ENCODE data around the gene BSPRY.
A peak's percentile ranks its signal among the peaks of the same experiment; 100 is the strongest.
"Not testable (repeated sequence)": the region's sequence is repeated elsewhere in the genome, so short reads cannot be mapped to it uniquely, and the experiment has no call there.

BSPRY gene

GRCh38 chr9:113395000-113395861 is 45.9 kb downstream of the BSPRY start:
- no peak for DNase-seq (ENCODE audit: low read depth)

GRCh38 chr9:113397203-113397631 is 47.9 kb downstream of the BSPRY start:
- no peak for DNase-seq (ENCODE audit: low read depth)

DNA sequence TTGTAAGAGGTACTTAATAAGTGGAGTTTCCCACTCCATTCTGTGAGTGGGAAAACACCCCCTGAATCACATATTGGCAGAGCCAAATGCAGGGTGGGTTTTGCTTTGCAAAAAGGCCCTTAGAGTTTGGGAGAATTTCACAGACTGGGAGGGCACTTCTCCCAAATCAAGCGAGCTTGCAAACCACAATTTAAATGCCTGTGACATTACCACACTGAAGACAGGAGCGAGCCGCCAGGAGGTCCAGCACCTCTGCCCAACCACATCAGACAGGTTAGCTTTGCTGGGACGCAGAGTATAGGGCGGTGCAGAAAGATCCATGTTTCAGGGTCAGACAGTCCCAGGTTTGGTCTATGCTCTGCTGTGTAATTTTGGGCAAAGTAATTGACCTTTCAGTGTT is 49.5 kb downstream of the BSPRY start:
- DNase-seq (ENCODE audit: low read depth), result no peak

GRCh38 chr9:113399646-113400200 is 50.4 kb downstream of the BSPRY start:
- no peak for DNase-seq (ENCODE audit: low read depth)

DNA sequence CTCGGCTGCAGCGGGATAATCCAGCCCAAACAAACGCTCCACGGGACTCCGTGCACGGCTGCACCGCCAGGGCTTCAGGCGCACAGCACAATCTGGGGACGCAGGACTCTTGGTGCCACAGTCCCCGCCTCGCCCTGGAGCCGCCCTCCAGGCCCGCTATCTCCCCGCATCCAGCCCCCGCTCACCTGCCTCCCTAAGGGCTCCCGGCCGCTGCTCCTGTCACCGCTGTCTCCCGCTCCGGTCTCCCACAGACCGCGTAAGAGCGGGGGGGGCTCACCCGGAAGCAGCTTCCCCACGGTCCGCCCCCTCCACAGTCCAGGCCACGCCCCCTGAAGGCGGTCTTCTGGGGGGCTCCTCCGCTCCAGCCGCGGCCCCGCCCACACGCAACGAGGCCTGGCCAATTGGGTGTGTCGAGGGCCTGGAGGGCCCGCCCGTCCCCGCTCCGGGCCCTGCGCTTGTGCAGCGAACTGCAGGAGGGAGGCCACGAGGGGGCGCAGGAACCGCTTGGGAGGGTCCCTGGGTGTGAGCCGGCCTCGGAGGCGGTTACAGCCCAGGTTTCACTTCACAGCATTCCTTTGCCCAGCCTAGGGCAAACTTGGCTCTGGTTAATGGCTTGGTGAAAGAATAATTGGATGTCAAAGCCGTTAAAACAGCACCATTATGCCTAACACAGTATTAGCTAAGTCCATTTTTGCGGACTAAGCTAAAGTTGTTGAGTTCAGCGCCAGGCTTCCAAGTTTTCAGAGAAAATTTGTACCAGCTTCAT is 51.9 kb downstream of the BSPRY start, which contains the start of gene ALAD:
TSS of gene ALAD (minus strand) at position 258 of the 766 bp plus-strand sequence. CDS start 7,725 bp downstream, outside the sequence.
- peak; percentile 100 for DNase-seq (ENCODE audit: low read depth)

DNA sequence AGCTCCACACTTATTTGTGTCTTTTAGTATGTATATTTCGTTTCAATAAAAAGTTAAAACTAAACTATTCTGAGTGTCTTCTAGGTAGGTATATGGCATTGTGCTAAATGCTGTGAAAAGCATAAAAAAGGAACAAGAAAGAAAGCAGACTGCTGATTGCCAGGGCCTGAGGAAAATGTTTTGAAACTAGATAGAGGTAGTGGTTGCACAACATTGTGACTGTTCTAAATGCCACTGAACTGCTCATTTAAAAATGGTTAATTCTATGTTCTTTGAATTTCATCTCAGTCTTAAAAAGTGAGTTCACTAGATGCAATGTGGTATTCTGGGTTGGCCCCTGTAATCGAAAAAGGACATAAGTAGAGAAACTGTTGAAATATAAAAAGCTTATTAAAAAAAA is 54.3 kb downstream of the BSPRY start:
- DNase-seq (ENCODE audit: low read depth), result no peak

DNA sequence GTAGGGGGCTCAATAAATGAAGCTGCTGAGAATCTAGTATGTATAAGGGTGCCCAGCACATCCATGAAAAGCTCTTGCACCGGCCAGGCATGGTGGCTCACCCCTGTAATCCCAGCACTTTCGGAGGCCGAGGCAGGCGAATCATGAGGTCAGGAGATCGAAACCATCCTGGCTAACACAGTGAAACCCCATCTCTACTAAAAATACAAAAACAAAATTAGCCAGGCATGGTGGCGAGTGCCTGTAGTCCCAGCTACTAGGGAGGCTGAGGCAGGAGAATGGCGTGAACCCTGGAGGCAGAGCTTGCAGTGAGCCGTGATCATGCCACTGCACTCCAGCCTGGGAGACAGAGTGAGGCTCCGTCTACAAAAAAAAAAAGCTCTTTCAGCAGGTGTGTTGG is 57.0 kb downstream of the BSPRY start:
- not testable (repeated sequence) for DNase-seq (ENCODE audit: low read depth)

DNA sequence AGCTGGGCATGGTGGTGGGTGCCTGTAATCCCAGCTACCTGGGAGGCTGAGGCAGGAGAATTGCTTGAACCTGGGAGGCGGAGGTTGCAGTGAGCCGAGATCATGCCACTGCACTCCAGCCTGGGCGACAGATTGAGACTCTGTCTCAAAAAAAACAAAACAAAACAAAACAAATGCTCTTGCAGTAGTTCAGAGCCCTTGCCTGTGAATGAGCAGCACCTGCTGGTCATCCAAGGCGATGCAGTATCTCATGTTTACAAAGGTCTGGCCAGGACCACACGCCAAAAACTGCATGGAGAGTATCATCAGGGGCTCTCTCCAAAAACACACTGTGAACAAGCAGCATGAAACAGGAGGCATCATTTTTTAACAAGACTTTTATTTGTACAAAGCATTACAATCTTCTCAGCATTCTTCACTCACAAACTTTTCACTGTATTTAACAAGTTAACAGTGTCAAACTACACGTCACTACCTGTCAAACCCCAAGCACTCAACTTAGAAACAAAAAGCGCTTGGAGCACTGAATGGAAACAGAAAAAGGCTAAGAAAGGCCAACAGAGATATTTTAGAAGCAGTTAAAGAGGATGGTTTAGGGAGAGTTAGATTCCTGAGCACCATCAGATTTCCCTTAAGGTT is 57.7 kb downstream of the BSPRY start:
- peak; percentile 28 for DNase-seq (ENCODE audit: low read depth)

DNA sequence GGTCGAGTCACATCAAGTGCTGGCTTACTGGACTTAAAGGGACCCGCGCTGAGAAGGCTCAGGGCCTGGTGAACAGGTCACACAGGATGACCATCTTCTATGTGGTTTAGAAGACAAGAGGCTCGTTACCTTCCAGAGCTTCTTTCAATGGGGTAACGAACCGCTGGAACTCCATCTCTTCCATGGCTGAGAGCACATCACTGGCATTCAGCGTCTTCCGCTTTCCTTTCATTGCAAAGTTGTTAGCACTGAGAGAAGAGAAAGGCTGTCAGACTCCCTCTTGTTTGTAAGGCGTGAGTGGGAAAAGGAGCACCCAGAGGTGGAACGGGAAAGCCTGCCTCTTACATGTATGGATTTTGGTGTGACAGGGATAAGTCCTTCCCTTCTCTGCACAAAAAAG is 60.1 kb downstream of the BSPRY start:
- DNase-seq (ENCODE audit: low read depth), result no peak

GRCh38 chr9:113409883-113410206 is 60.5 kb downstream of the BSPRY start:
- DNase-seq (ENCODE audit: low read depth), result no peak

DNA sequence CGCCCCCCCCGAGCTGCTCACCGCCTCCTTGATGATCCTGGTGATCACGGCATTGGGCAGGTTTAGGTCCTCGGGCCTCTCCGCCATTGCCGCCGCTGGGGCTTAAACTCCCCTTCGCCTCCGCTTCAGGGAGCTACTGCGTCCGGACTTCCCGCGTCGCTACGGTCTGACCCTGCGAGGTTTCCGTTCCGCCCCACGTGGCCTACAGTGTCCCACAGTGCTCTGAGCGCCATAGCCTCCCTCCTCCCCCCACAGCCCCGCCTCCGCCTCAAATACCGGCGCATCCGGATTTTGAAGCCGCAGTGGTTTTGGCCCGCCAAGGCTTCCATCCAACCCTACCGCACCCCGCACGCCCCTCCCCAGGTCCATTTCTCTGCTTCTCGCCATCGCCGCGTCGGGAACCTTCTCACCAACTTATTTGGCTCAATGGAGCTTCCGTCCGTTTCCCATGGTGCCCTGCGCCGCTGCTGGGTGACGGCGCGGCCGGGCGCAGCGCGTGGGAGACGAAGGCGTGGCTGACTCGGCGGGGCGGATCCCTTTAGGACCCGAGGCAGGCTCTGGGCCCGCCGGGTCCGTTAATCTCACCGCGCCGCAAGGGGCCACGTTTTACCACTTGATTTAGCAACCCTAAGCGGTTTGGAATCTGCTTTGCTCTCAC is 61.0 kb downstream of the BSPRY start, which contains the start of the genes C9orf43 and POLE3:
TSS of gene C9orf43 (plus strand) at position 541 of the 658 bp plus-strand sequence. CDS start 2,747 bp downstream, outside the sequence.
TSS of gene POLE3 (minus strand) at position 469 of the 658 bp plus-strand sequence. CDS start at position 87, 382 bp downstream.
- peak; percentile 92 for DNase-seq (ENCODE audit: low read depth)

DNA sequence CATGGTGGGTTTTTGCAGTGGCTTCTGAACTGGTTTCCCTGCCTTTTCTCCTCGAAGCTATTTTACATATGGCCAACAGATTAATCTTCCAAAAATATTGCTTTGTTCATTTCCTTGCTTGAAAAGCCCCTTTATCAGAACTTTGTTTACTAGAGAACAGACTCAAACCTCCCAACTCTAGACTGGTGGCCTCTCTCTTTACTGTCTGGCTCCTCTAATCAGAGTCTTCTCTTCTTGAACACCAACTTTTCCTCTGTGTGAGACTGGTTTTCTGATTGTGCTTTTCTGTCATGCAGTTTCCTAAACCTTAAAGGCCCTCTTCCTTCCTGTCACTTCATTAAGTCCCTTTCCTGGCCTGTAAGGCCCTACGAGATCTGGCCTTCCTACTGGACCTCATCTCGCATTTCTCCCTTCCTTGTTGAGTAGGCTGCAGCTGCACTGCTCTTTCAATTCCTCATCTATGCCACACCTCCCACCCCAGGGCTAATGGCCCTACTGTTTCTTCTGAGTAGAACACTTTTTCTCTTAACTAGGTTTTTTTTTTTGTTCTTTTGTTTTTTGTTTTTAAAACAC is 66.9 kb downstream of the BSPRY start:
- no peak for DNase-seq (ENCODE audit: low read depth)

- DNase-seq (ENCODE audit: low read depth), result no peak
These were observed 68.0 kb downstream of the BSPRY start for GRCh38 chr9:113417370-113417769.
